A549 treated with AZD9567 at 1 μM for 4 hours (cell line): ENCODE data around the gene CDH11. TPM values are rescaled to one million over a fixed set of nuclear protein-coding genes. Genes with fewer than 3 reads are reported as not detected.

Source experiments
- total RNA-seq: library from RNA; stranded (reverse); fragments of 200-300 nt; extraction: Qiagen RNA extraction; gene quantifications from 5 replicates; pipeline ENCODE4 v1.2.3, GENCODE V29; 2022; ENCODE audit not compliant: insufficient read depth

CDH11 gene
- 0.41 to 0.80 TPM (median 0.56 TPM) in 4 of 5 replicates, not detected in the other for total RNA-seq

GRCh38 chr16:65121870-65122723, at the start of gene CDH11:
TSS of gene CDH11 (minus strand) at chr16:65122063. CDS start at chr16:65004869, 117,194 bp downstream.

